Hematopoietic multipotent progenitor cell treated with erythropoietin and hydrocortisone succinate and interleukin-3 and kit ligand, for 6 days (in vitro differentiated cells): ENCODE measurements around the gene EPHB2.

Experiments
- DNase-seq: peaks from one replicate; pipeline ENCODE4 v3.0.0-alpha.2; 2015

Gene EPHB2

DNA sequence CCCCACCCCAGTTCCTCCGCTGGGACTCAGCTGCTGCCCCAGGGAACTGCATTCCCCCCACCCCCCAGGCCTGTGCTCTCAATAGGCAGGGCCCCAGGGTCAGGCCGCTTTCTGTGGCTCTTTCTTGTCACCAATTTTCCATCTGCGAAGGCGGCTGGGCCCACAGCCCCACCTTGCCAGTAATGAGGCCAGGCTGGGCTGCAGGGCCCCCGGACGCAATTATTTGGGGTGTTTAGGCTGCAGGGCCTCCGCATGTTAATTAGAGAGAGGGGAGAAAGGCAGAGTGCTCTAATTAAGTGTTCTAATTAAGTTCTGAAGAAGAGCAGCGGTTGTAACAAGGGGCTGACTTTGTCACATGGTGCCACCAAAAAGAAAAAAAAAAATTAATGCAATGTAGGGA is 71.8 kb downstream of the EPHB2 start:
- no peak for DNase-seq

DNA sequence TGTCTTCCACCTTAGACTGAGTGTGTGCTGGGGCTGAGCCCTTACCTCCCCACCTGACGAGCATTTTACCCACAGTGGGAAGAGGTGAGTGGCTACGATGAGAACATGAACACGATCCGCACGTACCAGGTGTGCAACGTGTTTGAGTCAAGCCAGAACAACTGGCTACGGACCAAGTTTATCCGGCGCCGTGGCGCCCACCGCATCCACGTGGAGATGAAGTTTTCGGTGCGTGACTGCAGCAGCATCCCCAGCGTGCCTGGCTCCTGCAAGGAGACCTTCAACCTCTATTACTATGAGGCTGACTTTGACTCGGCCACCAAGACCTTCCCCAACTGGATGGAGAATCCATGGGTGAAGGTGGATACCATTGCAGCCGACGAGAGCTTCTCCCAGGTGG is 73.7 kb downstream of the EPHB2 start:
- no peak for DNase-seq

DNA sequence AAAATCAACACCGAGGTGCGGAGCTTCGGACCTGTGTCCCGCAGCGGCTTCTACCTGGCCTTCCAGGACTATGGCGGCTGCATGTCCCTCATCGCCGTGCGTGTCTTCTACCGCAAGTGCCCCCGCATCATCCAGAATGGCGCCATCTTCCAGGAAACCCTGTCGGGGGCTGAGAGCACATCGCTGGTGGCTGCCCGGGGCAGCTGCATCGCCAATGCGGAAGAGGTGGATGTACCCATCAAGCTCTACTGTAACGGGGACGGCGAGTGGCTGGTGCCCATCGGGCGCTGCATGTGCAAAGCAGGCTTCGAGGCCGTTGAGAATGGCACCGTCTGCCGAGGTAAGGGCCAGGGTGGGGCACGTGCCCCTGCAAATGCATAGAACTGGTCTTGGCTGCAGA is 74.1 kb downstream of the EPHB2 start:
- no peak for DNase-seq

DNA sequence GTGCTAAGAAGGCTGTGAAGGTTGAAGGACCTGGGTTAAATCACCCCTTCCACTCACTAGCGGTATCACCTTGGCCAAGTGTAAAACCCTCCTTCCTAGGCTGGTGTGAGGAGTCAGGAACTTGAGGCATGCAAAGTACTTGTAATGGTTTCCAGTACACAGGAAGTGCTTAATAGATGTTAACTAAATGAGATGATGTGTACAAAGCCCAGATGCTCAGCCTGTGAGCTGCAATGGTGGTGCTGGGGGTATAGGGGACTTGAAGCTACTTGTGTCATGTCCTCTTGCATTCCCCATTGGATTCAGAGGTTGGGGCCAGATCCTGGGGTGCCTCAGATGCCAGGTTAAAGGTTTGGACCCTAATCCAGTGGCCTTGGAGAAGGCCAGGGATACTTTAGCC is 75.5 kb downstream of the EPHB2 start:
- no peak for DNase-seq

DNA sequence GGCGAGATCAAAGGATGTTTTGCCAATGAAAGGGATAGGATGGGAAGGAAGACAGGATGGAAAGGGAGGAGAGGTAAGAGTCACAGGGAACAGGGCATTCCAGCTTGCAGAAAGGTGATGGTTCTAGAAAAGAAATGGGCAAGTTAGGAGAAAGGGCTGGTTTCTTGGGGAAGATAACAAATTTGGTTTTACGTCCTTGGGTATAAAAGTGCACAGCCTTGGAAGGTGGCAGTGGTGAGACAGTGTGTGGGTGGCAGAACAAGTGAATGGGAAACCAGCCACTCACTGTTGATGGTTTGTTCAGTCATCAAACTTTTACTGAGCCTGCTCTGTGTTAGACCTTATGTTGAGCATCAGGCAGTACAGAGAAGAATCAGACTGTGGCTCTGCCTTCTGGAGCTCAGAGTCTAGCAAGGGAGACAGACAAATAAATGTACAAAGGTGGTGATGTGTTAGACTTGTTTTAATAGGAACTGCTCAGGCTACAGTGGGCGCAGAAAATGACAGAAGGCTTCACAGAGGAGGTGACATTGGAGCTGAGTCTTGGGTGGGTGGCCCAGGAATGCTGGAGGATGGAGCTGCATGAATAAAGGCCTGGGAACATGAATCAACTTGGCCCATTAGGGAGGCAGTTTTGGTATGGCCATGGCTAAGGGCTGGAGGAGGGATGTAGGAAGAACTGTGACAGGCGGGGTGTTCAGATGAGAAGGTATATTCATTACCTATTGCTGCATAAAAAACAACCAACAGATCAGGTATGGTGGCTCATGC is 76.3 kb downstream of the EPHB2 start:
- no peak for DNase-seq

DNA sequence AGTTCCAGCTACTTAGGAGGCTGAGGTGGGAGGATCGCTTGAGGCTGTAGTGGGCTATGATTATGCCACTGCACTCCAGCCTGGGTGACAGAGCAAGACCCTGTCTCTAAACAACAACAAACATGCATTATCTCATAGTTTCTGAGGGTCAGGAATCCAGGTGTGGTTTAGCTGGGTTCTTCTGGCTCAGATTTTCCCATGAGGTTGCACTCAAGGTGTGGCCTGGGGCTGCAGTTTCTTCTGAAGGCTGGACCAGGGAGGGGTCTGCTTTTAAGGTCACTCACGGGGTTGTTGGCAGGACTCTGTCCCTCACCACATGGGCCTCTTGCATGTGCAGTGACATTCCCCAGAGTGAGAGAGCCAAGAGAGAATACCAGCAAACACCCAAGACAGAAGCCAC is 77.0 kb downstream of the EPHB2 start:
- DNase-seq = no peak

DNA sequence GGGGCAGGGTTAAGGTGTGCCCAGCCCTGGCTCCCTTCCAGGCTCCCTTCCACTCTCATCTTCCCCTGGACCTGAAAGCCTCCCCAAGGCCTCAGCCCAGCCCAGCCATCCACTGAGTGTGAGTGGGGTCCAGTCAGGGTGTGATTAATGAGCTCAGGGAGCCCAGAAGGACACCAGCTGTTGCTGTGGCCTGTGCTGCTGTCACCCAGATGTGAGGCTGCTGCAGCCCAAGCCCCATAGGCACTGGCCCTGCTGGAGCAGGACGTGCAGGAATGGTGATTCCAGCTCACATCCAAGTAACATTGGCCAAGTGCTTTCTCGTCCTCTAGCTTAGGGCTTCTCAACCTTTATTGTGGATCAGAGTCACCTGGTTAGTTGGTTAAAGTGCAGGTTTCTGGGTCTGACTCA is 77.6 kb downstream of the EPHB2 start:
- no peak for DNase-seq

DNA sequence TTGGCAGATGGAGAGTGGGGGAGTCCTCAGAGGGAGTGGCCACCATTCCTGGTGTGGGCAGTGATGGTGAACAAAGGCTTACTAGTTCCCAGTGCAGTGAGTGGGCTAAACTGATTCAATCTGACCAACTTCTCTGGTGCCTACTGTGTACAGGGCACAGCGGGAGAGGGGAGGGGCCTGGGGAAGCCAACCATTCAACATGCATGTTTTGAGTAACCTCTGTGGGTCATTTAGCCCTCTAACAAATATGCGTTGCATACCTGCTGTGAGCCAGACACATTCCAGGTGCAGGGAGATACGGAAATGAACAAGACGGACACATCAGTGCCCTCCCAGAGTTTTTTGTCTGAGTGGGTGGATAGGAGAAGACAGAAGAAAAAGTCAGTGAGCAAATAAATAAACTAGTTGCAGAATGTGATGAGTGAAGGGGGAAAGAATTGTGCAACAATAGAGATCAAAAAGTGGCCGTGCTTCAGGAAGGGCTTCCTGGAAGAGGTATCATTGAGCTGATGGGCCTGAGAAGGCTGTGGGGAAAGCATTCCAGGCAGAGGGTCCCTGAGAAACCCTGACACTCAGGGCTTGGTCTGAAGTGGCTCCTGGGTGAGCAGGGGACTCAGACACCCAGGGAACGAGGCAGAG is 78.8 kb downstream of the EPHB2 start:
- DNase-seq = no peak

DNA sequence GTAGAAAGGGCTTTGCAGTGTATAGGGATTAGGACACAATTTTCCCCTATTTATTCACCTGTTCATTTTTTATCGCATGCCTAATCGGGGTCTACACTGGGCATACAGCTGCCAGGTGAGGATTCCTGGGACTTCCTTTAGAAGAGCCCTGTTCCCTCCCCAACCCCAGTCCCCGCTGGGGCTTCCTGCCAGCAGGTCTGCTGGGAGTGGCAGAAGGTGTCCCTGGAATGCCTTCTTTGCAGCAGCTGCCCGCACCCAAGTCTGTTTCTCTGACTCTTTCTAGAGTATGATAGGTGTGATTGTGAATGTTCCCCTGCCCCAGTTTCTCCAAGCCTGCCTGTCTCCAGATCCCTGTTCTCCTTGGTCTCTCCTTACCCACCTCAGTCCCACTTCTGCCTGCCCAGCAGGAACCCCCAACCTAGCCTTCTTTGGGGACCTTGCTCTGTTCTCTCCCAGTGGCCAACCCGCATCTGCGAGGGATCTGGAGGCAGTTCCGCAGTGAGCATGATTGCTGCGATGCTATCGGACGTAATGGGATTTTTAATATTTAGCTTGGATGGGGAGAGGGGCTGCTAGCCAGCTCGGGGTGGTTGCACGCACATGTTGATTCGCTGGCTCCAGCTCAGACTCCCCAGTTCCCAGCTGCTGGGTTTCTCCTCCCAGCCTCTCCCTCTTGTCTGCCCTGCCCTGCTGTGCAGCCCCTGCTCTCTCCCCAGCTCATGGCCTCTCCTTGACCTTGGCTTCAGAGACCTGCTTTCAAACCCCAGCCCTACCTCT is 79.8 kb downstream of the EPHB2 start:
- DNase-seq = no peak

DNA sequence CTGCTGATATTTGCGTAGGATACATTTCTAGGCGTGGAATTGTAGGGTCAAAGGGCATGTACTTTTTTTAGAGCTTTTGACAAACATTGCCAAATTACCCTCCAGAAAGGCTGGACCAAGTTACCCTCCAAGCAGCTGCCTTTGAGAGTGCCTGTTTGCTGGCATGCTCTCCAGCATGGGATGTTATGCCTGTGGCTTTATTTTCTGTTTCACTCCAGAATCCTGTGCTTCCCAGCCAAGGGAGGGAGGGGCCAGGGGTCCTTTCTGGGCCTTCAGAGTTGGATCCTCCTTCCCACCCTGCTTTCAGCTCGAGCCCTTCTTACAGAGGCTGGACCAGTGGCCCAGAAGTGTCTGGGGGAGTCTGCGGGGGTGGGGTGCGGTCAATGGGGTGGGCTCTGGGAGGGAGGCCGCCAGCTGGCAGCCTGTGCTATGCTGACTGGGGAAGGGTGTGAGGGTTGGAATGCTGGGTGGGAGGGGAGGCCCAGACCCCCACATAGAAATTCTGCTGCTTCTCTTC is 81.2 kb downstream of the EPHB2 start:
- no peak for DNase-seq

DNA sequence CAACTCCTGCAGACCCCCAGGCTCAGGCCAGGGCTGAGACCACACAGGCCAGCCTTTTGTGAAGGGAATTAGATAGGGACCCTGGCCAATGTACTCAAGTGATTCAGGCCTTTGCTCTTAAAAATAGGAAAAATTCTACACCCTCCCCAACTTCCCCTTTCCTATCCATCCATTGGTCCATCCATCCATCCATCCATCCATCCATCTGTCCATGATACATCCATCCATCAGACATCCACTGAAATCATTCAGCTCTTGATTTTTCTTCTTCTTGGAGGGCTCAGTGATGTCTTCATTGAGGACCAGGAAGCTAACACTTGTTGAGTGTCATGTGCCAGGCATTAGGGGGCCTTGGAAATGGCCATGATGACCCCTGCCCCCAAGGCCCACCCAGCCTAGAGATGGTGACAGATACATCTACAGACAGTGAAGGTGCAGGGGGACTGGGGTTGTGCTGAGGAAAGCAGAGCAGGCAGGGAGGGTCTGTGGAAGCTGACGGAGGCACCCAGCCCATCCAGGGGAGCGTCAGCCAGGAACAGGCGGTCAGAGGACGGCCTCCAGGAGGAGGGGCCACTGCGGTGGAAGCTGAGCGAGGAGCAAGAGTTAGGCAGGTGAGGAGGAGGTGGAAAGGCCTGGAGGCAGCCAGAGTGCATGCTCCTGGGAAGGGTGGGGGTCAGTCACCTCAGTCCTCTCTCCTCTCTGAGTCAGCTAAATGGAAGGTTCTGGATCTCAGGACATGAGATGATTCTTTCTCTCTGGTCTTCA is 81.9 kb downstream of the EPHB2 start:
- no peak for DNase-seq

DNA sequence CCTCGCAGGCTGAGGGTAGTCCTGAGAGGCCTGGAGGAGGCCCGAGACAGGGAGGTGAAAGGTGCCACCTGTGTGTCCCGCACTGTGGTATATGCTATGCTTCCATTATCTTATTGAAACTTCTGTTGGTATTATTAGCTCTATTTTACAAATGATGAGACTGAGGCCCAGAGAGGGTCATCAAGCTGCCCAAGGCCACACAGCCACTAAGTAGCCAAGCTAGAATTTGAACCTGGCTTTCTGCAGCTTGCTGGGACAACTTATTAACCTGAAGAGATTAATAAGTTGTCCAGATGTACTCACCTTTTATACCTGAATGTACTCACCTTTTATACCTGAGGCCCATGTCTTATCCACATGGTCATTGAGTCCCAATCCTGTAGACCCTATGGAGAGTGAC is 83.0 kb downstream of the EPHB2 start:
- DNase-seq = no peak

DNA sequence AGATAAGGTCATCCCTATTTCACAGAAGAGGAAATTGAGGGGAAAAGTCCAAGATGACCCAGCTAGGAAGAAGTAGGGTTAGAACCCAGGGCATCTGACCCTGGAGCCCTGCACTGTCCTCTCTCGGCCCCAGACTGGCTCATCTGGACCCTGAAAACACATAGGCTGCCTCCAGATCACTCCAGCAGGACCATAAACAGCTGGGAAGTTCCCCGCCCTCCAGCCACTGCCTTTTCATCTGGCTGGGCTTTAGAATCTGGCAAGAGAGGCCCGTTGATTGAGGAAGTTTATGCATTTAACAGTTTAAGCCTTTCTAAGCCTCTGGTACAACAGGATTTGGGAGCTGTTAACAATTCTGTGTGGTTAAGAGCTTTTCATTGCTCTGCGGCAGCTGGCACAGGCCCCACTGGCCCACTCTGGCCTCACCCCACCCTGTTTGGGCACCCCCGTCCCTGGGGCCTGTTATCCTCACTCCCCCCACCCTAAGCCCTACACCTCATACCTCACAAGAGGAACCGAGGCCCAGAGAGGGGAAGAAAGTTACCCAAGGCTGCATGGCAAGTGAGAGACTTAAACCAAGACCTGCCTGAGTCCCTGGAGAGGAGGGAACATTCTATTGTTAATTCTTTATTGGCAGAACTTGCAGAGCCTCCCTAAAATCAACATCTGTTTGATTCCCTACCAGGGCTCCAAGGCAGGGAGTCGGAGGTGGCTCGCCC is 84.2 kb downstream of the EPHB2 start:
- no peak for DNase-seq

DNA sequence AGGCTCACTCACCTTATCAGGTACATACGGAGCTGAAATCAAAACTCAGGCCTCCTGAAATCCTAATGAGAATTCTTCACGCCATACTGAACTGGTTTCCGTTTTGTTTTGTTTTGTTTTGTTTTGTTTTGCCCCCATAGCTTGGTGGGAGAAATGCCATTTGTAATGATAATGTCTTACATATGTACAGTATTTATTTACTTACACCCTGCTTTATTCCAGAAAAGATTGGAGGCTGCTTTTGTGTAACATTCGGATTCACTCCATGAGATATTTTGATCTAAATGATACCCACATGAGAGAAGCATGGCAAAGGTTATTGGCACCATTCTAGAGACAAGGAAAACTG is 84.7 kb downstream of the EPHB2 start:
- DNase-seq = no peak

DNA sequence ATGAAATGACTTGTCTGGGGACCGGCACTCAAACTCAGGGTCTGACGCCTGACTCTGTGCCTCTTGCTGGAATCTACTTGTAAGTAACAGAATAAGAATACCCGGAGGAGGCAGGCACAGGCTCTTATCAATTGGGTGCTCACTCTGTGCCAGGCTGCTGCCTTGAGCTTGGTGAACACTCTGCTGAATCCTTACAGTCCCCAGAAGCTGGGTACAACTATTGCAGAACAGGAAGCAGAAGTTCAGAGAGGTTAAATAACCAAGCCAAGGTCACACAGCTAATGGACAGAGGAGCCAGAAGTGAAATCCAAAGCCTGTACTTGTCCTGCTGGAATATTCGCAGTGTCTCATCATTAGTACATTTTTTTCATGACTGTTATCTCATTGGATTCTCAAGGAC is 86.0 kb downstream of the EPHB2 start:
- no peak for DNase-seq

DNA sequence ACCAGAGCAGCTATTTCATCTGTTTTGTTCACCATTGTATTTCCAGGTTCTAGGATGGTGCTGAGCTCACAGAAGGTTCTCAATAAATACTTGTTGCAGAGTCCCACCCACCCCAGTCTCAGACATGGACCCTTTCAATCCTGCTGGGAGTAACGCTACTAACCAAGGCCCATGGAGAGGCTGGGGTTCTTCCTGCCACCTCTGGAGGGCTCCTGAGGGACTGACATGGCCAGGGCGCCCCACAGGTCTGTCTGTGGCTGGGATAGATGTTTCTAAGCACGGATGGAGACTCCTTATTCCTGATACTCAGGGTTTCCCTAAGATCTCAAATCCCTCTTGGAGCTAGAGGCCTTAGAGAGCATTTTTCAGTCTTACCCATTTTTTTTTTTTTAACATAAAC is 87.4 kb downstream of the EPHB2 start:
- DNase-seq = no peak

DNA sequence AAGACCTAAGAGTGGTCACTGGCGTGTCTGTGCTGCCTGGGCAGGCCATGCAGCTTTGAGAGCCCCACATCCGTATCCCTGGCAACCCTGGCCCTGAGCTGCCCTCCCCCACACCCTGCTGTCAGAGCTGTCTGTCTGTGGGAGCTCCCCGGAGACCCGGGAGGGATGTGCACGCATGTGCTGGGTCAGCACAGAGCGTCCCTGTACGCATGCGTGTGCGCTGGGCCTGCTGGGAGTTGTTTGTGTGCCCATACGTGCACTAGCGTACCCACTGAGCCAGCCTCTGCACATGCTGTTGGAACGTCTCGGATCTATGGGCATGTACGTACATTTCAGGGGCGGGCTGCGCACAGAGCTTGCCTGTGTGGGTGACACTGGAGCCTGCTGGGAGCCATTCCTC is 89.3 kb downstream of the EPHB2 start:
- no peak for DNase-seq

DNA sequence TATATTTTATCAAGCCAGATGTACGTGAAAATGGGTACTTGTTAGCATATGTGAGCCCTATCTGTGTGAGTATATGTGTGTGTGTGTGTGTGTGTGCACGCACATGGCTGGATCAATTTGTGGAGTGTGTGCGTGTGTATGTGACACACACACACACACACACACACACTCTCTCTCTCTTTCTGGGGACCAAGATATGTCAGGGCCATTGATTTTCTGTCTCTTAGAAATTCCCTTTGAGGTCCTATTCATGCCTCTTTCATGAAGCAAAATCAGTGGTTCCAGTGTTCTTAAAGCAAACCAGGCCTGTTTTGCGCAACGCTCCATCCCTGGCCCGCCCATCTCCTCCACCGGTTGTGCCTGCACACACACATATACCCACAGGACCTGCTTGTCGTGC is 90.0 kb downstream of the EPHB2 start:
- DNase-seq = no peak

DNA sequence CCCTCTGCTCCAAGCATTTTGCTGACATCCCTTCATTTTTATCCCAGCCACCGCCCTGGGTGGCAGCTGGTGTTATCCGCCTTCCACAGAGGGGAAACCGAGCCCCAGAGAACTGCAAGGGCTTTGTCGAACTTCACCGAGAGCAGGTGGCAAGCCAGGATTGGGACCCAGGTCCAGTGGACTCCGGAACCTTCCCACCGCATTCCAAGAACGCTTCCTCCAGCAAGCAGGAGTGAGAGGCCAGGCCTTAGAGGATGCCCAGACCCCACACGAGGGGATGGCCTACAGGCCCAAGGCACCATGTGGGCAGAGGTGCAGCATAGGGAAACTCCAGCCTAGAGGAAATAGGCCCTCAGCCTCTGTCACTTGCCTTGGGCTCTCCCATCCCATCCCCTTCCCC is 90.7 kb downstream of the EPHB2 start:
- no peak for DNase-seq

DNA sequence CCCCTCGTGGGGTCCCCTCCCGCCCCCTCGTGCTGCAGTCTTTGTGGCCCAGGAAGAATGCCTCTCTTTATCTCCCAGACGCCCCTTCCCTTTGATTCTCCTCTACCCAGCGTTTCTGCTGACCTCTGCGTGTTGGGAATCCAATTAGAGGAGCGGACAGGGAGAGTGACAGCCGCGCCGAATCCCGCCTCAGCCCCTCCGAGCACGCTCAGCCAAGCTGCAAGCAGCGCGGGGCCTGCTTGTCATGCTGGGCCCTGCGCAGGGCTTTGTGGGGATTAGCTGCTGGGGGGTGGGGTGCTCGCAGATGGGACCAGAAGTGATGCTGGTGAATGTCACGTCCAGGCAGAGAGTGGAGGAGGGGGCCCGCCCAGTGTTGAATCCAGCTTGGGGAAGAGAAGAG is 91.1 kb downstream of the EPHB2 start:
- no peak for DNase-seq

DNA sequence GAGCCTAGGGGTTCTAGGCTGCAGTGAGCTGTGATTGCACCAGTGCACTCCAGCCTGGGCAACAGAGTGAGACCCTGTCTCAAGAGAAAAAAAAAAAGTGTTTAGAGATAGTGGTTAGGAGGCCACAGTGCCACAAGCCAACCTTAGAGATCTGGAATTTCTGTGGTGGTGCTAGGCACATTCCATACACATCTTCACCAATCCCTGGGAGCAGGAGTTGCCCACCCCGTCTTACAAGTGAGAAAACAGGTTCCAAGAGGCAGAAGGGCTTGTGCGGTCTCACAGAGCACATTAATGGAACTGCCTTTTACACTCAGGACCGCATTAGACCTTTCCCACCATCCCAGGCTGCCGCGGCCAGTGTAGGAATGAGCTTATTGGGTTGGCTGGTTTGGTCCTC is 93.2 kb downstream of the EPHB2 start:
- DNase-seq = no peak

DNA sequence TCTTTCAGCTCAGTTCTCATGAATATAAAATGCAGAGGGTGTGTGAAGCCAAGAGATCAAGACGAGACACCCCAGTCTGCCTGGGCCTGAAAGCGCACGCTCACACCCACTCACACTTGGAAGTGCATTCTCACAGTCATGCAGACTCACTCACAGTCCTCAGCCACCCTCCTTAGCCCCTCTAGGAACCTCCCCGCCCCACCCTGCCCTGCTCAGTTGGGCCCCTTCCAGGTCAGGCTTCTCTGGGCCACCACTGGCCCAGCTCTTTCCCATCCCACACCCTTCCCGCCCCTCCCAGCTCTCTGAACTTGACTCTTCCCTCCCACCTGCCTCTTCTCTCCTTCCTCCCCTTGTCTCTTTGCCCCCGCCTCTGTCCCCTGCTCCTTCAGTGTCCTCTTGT is 93.8 kb downstream of the EPHB2 start:
- DNase-seq = no peak
